ENCODE data around the gene KSR1.
"Not testable (repeated sequence)": the region's sequence is repeated elsewhere in the genome, so short reads cannot be mapped to it uniquely, and the experiment has no call there.

KSR1 gene

DNA sequence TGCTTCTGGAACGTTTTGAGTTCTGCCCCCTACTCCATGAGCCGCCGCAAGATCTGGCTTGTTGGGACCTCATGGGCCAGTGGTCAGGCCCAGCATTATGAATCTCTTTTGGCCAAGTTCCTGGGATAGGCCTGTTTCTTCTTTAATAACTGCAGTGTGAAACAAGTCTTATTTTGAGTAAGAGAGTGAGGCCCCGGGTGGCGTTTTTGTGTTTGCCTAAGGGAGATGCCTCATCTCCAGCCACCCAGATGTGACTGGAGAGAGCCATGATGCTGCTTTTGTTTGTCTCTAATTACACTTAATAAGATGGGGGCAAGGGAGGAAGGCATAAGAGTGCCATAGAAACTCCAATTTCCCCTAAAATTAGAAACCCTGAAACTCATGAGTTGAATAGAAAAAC, 39.8 kb downstream of the KSR1 start:
- no peak for DNase-seq (ENCODE audit: low read depth)

DNA sequence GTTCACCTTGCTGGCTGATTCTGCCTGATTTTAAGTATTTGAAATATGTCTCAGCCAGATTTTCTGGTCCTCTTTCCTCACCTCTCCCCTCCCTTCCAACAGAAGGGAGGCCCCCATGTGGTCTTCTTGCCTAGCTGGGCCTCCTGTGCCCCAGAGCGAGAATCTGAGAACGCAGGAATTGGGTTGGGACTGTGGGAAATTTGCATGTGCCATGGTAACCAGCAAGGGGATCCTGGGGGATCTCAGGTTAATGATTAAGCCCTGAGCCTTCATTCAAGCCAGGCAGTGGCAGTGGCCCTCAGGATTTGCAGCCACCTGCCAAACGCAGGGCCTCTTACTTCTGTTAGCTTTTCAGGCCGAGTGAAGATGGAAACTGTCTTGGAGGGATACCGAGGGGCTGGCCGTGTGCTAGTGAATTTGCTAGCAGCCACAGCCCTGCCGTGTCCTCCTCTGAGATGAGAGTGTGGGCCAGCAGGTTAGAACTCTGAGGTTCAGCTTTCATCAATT, 40.2 kb downstream of the KSR1 start:
- DNase-seq (ENCODE audit: low read depth) = no peak

DNA sequence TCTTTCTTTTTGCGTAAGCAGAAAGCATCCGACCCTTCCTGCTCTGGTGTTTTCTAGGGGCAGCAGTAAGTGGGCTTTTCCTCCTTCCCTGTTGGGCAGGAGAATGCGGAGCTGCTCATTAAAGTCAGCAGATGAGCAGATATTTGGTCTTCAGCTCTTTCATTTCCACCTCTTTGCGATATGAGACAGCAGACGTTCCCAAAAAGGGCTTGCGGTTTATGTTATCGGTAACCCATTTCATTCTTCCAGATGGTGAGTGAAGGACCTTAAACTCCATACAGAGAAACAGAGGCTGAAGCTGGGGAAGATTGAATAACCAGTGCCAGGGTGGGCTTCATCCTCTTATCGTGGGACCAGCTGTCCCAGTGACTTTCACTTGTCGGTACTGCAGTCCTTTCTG, 40.7 kb downstream of the KSR1 start:
- no peak for DNase-seq (ENCODE audit: low read depth)

DNA sequence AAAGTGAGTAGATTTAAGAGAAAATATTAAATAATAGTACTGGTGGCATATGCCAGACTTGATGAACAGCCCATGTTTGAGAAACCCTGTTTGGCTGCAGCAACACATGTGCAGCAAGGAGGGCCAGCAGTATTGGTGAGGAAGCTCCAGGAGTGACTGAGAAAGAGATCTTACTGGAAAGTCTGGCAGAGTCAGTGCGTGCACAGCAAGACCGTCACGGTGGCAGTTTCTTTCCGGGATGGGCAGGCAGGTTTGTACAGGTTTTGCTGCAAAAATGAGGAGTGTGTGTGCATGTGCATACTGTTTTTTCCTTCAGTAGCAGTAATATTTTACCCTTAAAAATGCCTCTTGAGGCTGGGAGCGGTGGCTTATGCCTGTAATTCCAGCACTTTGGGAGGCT, 41.4 kb downstream of the KSR1 start:
- no peak for DNase-seq (ENCODE audit: low read depth)

DNA sequence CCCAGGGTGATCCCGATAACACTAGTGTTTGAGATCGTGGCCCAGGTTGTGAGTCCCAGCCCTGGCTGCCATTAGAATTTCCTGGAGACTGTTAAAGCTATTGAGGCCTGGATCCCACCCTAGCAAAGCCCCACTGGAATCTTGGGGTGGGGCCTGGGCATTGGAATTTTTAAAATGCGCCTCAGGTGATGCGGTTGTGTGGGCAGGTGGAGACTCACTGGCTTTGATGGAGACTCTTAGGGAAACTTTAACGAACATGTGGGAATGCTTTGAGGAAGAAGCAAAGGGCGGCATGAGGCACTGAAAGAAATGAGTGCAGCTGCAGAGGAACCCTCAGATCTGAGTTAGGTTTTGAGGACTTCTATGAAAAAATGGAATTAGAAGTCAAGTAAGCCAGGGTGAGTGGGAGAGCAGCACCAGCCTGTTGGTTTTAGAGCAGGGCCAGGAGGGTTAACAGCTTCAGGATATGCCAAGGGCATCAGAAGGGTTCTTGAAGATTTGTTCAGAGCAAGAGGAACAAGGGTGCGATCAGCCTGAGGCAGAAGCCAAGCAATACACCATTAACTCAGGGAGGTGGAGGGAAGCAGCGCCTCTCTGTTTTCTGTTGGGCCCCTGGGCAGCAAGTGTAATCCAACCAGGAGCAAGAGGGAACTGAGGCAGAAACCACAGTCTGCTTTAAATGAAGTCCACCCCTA, 42.5 kb downstream of the KSR1 start:
- DNase-seq (ENCODE audit: low read depth) = no peak

DNA sequence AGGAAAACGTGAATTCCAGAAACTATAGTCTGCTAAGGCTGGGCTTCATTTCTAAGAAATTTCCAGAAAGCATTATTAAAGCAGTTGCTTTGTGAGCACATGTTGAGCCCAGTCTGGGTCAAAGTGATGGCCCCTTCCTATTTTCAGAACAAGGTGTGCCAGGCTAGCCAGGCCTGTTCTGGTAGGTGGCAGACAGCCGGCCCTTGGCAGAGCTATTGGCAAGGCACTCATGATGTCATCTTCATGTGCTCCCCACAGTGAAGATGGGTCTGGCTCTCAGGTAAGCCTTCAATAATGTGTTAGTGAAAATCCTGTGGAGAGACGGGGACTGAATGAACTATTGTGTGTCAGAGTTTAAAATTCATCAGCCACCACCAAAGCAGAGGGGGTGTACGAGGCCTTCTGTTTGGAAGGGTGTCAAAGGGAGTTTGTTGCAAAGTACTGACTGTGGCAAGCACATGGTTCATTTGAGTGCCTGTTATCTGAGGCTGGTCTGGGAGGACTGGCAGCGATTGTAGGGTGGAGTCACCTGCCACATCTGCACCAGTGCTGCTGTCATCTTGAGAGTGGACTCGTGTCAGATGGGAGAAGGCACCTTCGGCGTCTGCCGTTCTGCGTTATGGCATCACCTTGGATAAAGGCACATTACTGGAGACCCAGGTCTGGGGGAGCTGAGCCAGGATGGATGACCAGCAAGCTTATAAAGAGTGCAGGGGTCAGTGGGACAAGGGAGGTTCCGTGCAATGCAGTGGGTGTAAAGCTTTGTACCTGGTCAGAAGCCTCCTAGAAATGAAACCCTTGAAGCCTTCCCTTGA, 43.4 kb downstream of the KSR1 start:
- no peak for DNase-seq (ENCODE audit: low read depth)

DNA sequence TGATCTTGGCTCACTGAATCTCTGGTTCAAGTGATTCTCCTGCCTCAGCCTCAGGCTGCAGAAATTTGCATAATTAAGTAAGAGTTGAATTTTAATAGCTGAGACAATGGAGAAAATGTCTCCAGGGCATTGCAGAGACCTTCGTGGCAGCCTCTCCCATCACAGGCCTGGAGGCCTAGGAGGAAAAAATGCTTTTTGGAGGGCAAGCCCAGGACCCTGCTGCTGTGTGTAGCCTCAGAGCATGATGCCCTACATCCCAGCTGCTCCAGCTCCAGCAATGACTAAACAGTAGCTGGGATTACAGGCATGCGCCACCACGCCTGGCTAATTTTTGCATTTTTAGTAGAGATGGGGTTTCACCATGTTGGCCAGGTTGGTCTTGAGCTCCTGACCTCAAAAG, 45.1 kb downstream of the KSR1 start:
- DNase-seq (ENCODE audit: low read depth) = not testable (repeated sequence)

DNA sequence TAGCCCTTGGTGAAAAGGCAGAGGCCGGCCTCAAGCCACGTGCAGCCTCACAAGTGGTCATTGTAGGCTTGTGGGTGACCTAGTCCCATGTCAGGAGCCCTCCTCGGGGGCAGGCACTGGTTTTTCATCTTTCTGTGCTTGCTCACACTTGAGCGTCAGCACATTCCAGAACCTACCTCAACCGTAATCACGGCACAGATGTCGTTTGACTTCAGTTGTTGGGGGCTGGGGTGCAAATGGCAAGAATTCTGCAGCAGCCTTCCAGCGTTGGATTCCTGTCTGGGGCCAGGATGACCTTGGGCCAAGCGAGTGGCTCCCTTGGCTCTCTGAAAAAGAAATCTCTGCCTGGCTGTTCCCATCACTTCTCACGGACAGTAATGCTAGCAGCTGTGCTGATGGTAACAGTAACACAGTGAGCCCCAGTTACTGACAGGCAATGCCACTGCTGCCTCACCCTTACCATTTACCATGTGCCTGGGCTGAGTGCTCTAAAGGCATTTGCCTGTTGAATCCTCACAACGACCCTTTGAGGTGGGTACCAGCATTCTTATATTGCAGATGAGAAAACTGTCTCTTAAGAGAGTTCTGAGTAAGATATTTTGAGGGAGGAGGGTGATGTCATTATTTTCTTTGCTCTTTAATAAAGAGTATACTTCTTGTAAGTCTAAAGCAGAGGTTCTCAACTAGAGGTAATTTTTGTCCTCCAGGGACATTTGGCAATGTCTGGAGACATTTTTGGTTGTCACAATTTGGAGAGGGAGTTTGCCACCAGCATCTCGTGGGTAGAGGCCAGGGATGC, 46.5 kb downstream of the KSR1 start:
- DNase-seq (ENCODE audit: low read depth) = no peak

DNA sequence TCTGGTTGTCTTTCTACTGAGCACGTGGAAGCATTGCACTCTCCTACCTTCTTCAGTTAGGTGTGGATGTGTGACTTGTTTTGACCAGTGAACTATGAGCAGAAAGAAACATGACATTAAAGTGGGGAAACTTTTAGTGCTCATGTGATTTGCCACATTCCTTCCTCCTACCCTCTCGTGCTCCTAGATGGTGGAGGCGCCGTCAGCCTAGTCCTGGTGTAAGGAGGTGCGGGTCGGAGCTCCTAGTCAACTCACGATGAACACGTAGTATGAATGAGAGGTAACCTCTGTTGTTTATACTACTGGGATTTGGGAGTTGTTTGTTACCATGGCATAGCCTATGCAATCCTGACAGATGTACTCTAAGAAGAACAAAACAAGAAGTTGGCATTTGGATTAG, 47.4 kb downstream of the KSR1 start:
- DNase-seq (ENCODE audit: low read depth) = no peak

DNA sequence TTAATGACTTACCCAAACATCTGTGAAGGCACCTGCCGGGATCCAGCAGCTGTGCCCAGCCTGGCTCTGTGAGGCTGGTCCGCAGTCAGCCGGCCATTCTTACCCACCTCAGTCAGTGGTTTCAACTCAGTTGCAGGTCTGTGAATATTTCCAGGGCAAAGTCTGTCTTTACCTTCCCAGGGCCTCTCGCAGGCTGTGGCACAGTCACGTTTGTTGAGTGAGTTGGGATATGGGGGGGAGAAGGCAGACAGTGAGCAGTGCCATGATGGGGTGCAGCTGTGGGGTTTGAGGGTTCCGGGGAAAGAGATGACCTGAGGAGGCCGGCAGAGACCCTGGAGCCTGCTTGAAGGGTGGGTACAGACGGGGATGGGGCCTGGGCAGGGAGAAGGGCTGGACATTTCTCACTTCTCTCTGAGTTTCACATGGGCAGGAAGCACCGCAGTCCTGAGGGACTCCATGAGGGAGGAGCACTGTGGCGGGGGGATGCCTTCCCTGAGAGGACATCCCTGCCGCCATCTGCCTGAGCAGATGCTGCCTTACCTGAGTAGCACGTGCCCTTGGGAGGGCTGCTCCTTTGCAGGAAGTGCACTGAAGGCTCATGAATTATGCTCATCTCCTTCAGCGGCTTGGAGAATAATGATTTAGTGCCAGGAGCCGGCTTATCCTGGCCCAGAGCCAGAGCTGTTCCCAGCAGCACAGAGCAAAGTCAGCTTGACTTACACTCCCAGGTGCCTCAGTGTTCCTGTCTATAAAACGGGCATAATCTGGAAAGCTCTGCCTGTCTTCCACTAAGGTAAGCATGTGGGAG, 48.1 kb downstream of the KSR1 start:
- no peak for DNase-seq (ENCODE audit: low read depth)

DNA sequence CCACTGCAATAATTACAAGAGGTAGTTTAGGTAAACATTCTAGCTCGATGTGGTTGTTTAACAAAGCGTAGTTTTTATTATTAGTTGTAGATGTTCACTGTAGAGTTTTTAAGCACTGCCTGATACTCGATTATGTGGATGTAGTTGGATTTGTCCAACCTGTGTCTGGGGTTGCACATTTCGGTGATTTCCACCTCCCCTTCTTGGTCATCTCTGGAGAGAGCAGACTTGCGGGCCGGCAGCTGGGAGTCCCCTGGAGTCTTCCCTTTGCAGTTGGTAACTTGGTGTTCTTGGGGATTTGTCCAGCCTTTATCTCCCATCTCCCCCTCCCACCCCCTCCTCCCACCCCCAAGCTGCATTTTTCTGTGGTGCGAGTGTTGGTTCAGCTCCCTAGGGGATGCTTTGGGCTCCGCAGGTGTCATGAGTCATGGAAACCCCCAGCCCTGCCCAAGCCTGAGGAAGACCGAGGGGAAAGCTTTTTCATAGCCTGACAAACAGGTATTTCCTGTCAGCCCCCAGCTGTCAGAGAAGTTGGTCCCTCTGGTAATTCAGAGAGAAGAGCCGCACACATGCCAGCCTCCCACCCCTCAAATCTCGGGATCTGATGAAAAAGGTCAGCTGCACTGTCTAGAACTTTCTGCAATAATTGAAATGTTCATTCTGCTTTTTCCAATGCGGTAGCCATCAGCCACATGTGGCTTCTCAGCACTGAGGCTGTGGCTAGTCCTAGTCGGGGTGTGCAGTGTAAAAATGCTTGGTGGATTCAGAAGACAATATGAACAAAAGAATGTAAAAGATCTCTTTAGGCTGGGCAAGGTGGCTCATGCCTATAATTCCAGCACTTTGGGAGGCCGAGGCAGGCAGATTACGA, 50.3 kb downstream of the KSR1 start:
- no peak for DNase-seq (ENCODE audit: low read depth)

DNA sequence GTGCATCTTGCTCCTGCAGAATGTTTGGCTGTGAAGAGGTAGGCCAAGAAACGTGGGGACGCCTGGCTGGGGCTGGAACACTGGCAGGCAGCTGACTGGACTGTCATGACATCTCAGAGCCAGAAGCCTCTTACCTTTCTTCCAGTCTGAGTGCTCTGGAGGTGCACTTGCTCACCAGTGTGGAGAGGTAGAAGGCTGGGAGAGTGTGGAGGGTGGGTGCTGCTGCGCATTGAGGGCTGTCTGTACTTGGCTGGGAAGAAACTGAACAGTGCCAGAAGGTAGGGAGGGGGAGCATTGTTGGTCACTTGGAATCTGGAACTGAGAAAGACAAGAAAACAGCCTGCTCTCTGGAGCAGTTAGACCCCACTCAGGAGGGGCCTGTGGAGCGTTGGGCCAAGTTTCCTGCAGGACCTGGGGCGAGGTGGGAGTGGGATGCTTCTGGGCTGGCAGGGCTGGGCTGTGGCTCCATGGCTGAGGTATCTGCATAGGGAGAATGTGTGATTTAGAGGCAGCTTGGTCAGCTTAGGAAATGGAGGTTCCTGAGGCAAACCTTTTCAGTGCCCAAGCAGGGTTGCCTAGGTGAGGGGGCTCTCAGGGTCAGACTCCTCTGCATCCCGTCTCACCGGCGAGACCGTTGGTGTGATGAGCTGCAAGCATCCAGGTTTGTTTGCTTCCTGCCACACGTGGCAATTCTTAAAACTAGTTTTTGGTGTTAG, 55.1 kb downstream of the KSR1 start:
- DNase-seq (ENCODE audit: low read depth) = no peak

DNA sequence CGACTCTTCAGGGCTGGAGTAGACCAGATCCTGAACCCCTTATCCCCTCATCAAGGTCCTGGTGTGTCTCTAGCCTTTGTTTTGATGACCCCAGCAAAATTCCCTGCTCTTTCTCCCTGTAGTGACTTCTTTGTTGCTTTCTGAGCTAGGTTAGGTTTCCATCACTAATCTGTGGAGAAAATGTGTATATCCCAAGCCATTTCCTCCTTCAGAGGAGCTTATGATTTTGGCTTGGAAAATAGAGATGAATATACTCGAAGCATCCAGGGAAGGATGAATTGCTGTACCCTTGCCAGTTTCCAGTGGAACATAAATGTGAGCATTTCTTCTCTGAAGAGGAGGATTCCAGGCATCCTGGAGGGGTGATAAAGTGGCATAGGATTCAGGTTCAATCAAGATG, 55.8 kb downstream of the KSR1 start:
- no peak for DNase-seq (ENCODE audit: low read depth)

DNA sequence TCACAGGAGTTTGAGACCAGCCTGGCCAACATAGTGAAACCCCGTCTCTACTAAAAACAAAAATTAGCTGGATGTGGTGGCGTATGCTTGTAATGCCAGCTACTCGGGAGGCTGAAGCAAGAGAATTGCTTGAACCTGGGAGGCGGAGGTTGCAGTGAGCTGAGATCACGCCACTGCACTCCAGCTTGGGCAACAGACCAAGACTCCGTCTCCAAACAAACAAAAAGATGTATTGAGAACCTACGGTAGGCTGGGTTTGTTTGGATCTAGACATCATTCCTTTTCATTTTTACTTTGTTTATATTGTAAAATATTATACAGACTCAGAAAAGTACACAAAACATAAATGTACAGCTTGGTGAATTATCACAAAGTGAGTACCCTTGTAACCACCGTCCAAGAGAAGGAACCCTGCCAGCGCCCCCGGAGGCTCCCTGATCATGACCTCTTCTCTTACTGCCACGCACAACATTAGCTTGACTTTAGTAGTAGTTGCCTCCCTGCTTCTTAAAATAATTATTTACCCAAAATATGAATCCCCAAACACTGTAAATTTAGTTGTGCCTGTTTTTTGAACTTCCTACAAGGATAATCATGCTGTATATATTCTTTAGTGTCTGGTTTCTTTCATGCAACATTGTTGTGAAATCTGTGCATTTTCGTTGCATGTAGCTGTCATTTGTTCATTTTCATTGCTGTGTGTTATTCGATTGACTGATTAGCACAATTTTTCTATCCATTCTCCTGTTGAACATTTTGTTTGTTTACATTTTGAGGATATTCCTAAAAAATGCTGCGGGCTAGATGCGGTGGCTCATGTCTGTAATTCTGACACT, 56.5 kb downstream of the KSR1 start:
- DNase-seq (ENCODE audit: low read depth) = no peak

DNA sequence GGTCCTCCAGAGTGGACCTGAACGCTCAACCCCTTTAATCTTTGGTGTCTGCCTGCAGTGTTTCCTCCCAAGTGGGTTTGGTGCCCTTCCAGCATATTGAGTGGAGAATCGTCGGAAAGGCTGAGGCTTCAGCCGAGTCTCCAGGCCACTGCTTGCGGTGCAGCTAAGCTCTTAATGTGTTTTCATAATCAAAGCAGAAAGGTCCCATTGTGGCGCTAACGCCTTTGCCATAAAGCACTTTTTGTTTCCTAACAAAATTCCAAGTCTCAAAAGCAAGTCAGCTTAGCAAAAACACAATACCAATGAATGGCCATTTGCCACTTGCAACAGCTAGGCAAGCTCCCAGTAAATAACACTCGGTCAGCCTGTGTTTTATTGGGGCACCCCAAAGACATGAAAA, 57.6 kb downstream of the KSR1 start:
- DNase-seq (ENCODE audit: low read depth) = no peak

DNA sequence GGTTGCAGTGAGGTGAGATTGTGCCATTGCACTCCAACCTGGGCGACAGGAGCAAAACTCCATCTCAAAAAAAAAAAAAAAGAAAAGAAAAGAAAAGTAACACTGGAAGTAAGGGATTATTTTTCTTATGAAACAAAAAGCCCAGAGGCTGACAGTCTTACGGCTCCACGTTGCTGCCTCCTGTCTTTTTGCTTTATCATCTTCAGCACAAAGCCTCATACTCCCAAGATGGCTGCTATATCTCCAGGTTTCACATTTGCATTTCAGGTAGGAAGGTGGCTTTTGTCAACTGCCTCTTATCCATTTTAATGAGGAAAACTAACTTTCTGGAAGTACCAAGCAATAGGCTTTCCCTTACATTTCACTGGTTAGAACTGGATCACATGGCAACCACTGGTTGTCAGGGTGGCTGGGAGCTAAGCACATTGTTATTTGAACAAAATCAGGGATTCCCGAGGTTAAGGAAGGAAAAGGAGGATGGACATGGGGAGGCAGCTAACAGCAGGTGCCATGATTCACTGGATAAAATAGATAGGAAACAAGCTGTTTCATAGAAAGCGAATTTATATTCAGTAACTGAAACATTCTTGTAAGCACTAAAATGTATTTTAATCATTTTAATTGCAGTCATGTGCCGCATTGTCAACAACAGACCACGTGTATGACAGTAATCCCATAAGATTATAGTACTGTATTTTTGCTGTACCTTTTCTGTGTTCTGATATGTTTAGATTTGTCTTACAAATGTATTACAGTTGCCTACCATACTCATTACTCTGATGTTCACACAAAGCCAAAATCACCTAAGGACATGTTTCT, 58.6 kb downstream of the KSR1 start:
- DNase-seq (ENCODE audit: low read depth) = no peak

DNA sequence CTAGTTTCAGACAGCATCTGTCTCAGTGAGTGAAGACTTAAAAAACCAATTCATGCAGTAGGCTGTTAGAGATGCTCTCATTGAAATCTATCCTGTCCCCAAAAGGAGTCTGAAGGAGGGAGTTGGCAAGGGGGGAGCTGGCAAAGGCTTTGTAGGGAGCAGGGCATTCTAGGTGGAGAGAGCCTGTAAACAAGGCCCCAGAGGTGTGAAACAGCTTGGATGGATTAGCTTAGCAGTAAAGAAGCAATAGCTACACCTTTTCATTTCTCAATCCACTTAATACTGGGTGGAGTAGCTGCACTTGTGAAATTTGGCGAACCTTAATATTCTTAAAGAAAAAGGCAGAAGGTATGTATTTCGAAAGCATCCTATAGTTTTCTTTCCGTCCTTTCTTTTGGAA, 61.8 kb downstream of the KSR1 start:
- no peak for DNase-seq (ENCODE audit: low read depth)

Data from activated T-cell treated with anti-CD3 and anti-CD28 coated beads for 1 hour (primary cell).